CD4-positive, alpha-beta T cell (primary cell): ENCODE data around the gene COL16A1. TPM values are rescaled to one million over a fixed set of nuclear protein-coding genes. Genes with fewer than 3 reads are reported as not detected.
"Not testable (repeated sequence)": the region's sequence is repeated elsewhere in the genome, so short reads cannot be mapped to it uniquely, and the experiment has no call there.

Experiments used
- ATAC-seq: fragments of 200-7000 bp; cut with Tn5 transposase; one replicate; pipeline ENCODE4 v1.10.0; 2022; ENCODE audit warnings: mild to moderate bottlenecking; ENCODE audit not compliant: poor library complexity
- CTCF ChIA-PET: fragments of 350-600 bp; sonication (Branson Sonifier 250); formaldehyde crosslinking; loops from one replicate; lab custom pipeline; 2021; ENCODE audit warnings: antibody characterized with exemption, inconsistent platforms; lab: Charles Lee
- POLR2A ChIA-PET: fragments of 350-600 bp; sonication (Branson Sonifier 250); formaldehyde crosslinking; loops from one replicate; lab custom pipeline; 2021; ENCODE audit warnings: antibody characterized with exemption, inconsistent platforms; lab: Charles Lee
- DNase-seq, 14 experiments: peaks; one replicate each; pipeline ENCODE4 v3.0.0-alpha.2; 2013 to 2020; ENCODE audit warnings: mixed read lengths in 2 of 14
- H3K27ac ChIP-seq, 2 donors: one replicate each; pipeline versions ENCODE4 v1.5.1 to v1.7.0; 2013; ENCODE audit warnings: low read length in 2 of 2, low read depth in 1 of 2, mild to moderate bottlenecking in 1 of 2
- H3K27me3 ChIP-seq, 2 experiments: 1 replicate in 1 of 2; 2 replicates in 1 of 2; pipeline versions ENCODE4 v1.6.1 to v1.7.0; 2013; ENCODE audit warnings: low read length in 2 of 2, control low read depth in 1 of 2, mild to moderate bottlenecking in 1 of 2, moderate library complexity in 1 of 2; ENCODE audit not compliant: insufficient read depth in 2 of 2, control insufficient read depth in 1 of 2
- H3K36me3 ChIP-seq: one replicate; pipeline ENCODE4 v1.6.1; 2013; ENCODE audit warnings: low read length, control low read depth; ENCODE audit not compliant: insufficient read depth
- H3K4me1 ChIP-seq: one replicate; pipeline ENCODE4 v1.6.1; 2013; ENCODE audit warnings: low read length, control low read depth; ENCODE audit not compliant: insufficient read depth
- H3K4me3 ChIP-seq: one replicate; pipeline ENCODE4 v1.5.1; 2013; ENCODE audit warnings: mild to moderate bottlenecking, low read length, moderate library complexity
- H3K9me3 ChIP-seq, 2 experiments: 1 replicate in 1 of 2; 2 replicates in 1 of 2; pipeline versions ENCODE4 v1.6.1 to v1.7.0; 2013; ENCODE audit warnings: low read length in 2 of 2, mild to moderate bottlenecking in 2 of 2, control low read depth in 1 of 2, moderate library complexity in 1 of 2; ENCODE audit not compliant: control insufficient read depth in 1 of 2, insufficient read depth in 1 of 2
- H3K27ac Mint-ChIP-seq: one replicate; pipeline ENCODE4 v1.8.0; 2020; ENCODE audit warnings: mixed read lengths
- H3K27me3 Mint-ChIP-seq: one replicate; pipeline ENCODE4 v1.8.0; 2021; ENCODE audit warnings: mixed read lengths
- H3K36me3 Mint-ChIP-seq: one replicate; pipeline ENCODE4 v1.8.0; 2021; ENCODE audit warnings: low read depth, mixed read lengths
- H3K4me1 Mint-ChIP-seq: one replicate; pipeline ENCODE4 v1.8.0; 2021; ENCODE audit warnings: low read depth, mixed read lengths
- H3K4me3 Mint-ChIP-seq: one replicate; pipeline ENCODE4 v1.8.0; 2020; ENCODE audit warnings: mild to moderate bottlenecking, mixed read lengths
- H3K9me3 Mint-ChIP-seq: one replicate; pipeline ENCODE4 v1.8.0; 2020; ENCODE audit warnings: mixed read lengths
- CTCF ChIP-seq: fragments of 200-600 bp; IDR thresholded peaks from one replicate; pipeline ENCODE4 v1.8.0; 2022; ENCODE audit warnings: antibody characterized with exemption, mild to moderate bottlenecking
- intact Hi-C, 2 experiments: fragments of 100-400 bp; cut with DNase I in 1 of 2; cut with micrococcal nuclease in 1 of 2; formaldehyde crosslinking; loops; one replicate each; pipeline versions ENCODE4 v1.15.1 to v1.9.0; 2023 to 2025; cut with DNase I, micrococcal nuclease
- total RNA-seq, 174 experiments: library from RNA in 2 of 174; stranded (reverse) in 2 of 174; gene quantifications; one replicate each; pipeline ENCODE4 v1.2.3 and lab custom pipeline; 2021 to 2026

The COL16A1 gene
- total RNA-seq, 2 experiments from 2014 or later, result not detected

GRCh38 chr1:31708324-31708723 is 4.5 kb upstream of the COL16A1 start:
- CTCF ChIA-PET, result no interaction called here
- intact Hi-C loops, result no loop called here

GRCh38 chr1:31707711-31708110 is 3.9 kb upstream of the COL16A1 start:
- ChIA-PET POLR2A (no interaction called here), CTCF (no interaction called here)
- H3K4me3 ChIP-seq, result no peak overlapping the region
- TF ChIP-seq CTCF, result no peak
- intact Hi-C loops, result no loop called here
- ATAC-seq (no peak), DNase-seq (no peak)
- H3K36me3 ChIP-seq, result no peaks in the 10 kb centered on the region
- H3K27ac Mint-ChIP-seq, result no peak overlapping the region
- no peaks in the 10 kb centered on the region for H3K9me3 Mint-ChIP-seq
- H3K9me3 ChIP-seq, result no peaks in the 10 kb centered on the region
- peaks cover 63% of the 10 kb centered on the region for H3K27me3 Mint-ChIP-seq
- H3K36me3 Mint-ChIP-seq, result no peaks in the 10 kb centered on the region
- H3K27ac ChIP-seq, result no peak overlapping the region
- H3K4me1 Mint-ChIP-seq, result peaks cover 24% of the 10 kb centered on the region
- peaks cover 21% of the 10 kb centered on the region for H3K4me1 ChIP-seq
- H3K4me3 Mint-ChIP-seq, result no peak overlapping the region
- peaks cover 23 to 28% of the 10 kb centered on the region in 2 experiments for H3K27me3 ChIP-seq

More at GRCh38 chr1:31708324-31708723, 4.5 kb upstream of the COL16A1 start:
- Histone ChIP-seq H3K27me3 (peaks cover 20 to 23% of the 10 kb centered on the region in 2 experiments), H3K36me3 (no peaks in the 10 kb centered on the region), H3K9me3 (no peaks in the 10 kb centered on the region), H3K4me3 (no peak overlapping the region), H3K27ac (no peak overlapping the region), H3K4me1 (peaks cover 21% of the 10 kb centered on the region)
- POLR2A ChIA-PET, result no interaction called here
- H3K27me3 Mint-ChIP-seq, result peaks cover 63% of the 10 kb centered on the region
- H3K36me3 Mint-ChIP-seq, result no peaks in the 10 kb centered on the region
- TF ChIP-seq CTCF, result no peak
- no peak for DNase-seq
- H3K9me3 Mint-ChIP-seq, result no peaks in the 10 kb centered on the region
- ATAC-seq, result no peak
- H3K27ac Mint-ChIP-seq, result no peak overlapping the region
- no peak overlapping the region for H3K4me3 Mint-ChIP-seq
- H3K4me1 Mint-ChIP-seq, result peaks cover 24% of the 10 kb centered on the region

- POLR2A ChIA-PET, ATAC-seq, intact Hi-C loops, H3K27ac Mint-ChIP-seq, H3K36me3 ChIP-seq, H3K9me3 Mint-ChIP-seq, H3K4me3 Mint-ChIP-seq, H3K36me3 Mint-ChIP-seq, H3K4me3 ChIP-seq, H3K27ac ChIP-seq, CTCF ChIA-PET, DNase-seq, H3K9me3 ChIP-seq: not testable (repeated sequence)
- Histone ChIP-seq H3K27me3 (peaks cover 23 to 28% of the 10 kb centered on the region in 2 experiments), H3K4me1 (peaks cover 21% of the 10 kb centered on the region)
- Mint-ChIP-seq H3K4me1 (peaks cover 24% of the 10 kb centered on the region), H3K27me3 (peaks cover 63% of the 10 kb centered on the region)
Observed at GRCh38 chr1:31707059-31707600, 3.3 kb upstream of the COL16A1 start.
